MCF 10A (cell line): ENCODE results near the gene PLCG2. TPM values are rescaled to one million over a fixed set of nuclear protein-coding genes. Genes with fewer than 3 reads are reported as not detected.

Experiments
- BruUV-seq: library from RNA; stranded (reverse); fragments of 400-500 nt; replicated peaks from 2 replicates; lab custom pipeline; 2021; lab: Mats Ljungman, UMichigan
- CTCF ChIA-PET: fragments of 300-600 bp; sonication (Branson Sonifier 250); formaldehyde crosslinking; extraction: SDS; loops from one replicate; lab custom pipeline; 2021; ENCODE audit warnings: antibody characterized with exemption, inconsistent platforms; lab: Yijun Ruan, JAX
- POLR2A ChIA-PET: fragments of 300-600, 350-650 bp; sonication (Branson Sonifier 250); formaldehyde crosslinking; extraction: SDS; loops from one replicate; lab custom pipeline; 2020; ENCODE audit warnings: antibody characterized with exemption, inconsistent platforms; lab: Yijun Ruan, JAX
- DNase-seq: peaks from one replicate; pipeline ENCODE4 v3.0.0-alpha.2; 2018; ENCODE audit not compliant: unreplicated experiment
- H3K27ac Mint-ChIP-seq: one replicate; pipeline ENCODE4 v1.8.0; 2022; ENCODE audit warnings: mild to moderate bottlenecking, low read depth, mixed read lengths; ENCODE audit not compliant: unreplicated experiment
- H3K27me3 Mint-ChIP-seq: one replicate; pipeline ENCODE4 v1.8.0; 2022; ENCODE audit warnings: mixed read lengths; ENCODE audit not compliant: insufficient read depth, unreplicated experiment
- H3K36me3 Mint-ChIP-seq: one replicate; pipeline ENCODE4 v1.8.0; 2022; ENCODE audit warnings: mild to moderate bottlenecking, moderate library complexity, mixed read lengths; ENCODE audit not compliant: insufficient read depth, unreplicated experiment
- H3K4me1 Mint-ChIP-seq: one replicate; pipeline ENCODE4 v1.8.0; 2022; ENCODE audit warnings: mixed read lengths; ENCODE audit not compliant: insufficient read depth, unreplicated experiment
- H3K4me3 Mint-ChIP-seq: one replicate; pipeline ENCODE4 v1.8.0; 2022; ENCODE audit warnings: mild to moderate bottlenecking, moderate library complexity, mixed read lengths; ENCODE audit not compliant: unreplicated experiment
- H3K9me3 Mint-ChIP-seq: one replicate; pipeline ENCODE4 v1.8.0; 2022; ENCODE audit warnings: mixed read lengths; ENCODE audit not compliant: unreplicated experiment
- intact Hi-C: fragments of 100-400 bp; cut with micrococcal nuclease; formaldehyde crosslinking; loops from 2 replicates; pipeline ENCODE4 v1.14.1; 2022
- total RNA-seq: library from RNA; stranded (reverse); gene quantifications from 2 replicates; pipeline ENCODE4 v1.2.3, GENCODE V29; 2022
- TF ChIP-seq, protein P1 (sequence below): fragments of 200-600 bp; IDR thresholded peaks from one replicate; pipeline ENCODE4 v1.8.0; 2022; ENCODE audit warnings: antibody characterized with exemption, mild to moderate bottlenecking; ENCODE audit not compliant: unreplicated experiment

PLCG2 gene
- total RNA-seq, 1 experiment from 2014 or later: 5.2 TPM

- no peak overlapping the region for H3K27ac Mint-ChIP-seq
- POLR2A ChIA-PET: interaction anchor here (0.7 kb wide), 1 partner anchor 940 kb away, joined by 3 read pairs; no protein-coding TSS in a partner anchor
- TF ChIP-seq, protein P1, sequence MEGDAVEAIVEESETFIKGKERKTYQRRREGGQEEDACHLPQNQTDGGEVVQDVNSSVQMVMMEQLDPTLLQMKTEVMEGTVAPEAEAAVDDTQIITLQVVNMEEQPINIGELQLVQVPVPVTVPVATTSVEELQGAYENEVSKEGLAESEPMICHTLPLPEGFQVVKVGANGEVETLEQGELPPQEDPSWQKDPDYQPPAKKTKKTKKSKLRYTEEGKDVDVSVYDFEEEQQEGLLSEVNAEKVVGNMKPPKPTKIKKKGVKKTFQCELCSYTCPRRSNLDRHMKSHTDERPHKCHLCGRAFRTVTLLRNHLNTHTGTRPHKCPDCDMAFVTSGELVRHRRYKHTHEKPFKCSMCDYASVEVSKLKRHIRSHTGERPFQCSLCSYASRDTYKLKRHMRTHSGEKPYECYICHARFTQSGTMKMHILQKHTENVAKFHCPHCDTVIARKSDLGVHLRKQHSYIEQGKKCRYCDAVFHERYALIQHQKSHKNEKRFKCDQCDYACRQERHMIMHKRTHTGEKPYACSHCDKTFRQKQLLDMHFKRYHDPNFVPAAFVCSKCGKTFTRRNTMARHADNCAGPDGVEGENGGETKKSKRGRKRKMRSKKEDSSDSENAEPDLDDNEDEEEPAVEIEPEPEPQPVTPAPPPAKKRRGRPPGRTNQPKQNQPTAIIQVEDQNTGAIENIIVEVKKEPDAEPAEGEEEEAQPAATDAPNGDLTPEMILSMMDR: no peak
- intact Hi-C loops: no loop called here
- H3K9me3 Mint-ChIP-seq: no peaks in the 10 kb centered on the region
- BruUV-seq: no TSS peak
- no peaks in the 10 kb centered on the region for H3K36me3 Mint-ChIP-seq
- H3K4me1 Mint-ChIP-seq: no peaks in the 10 kb centered on the region
- H3K27me3 Mint-ChIP-seq: peaks cover 13% of the 10 kb centered on the region
- DNase-seq: no peak
- no peak overlapping the region for H3K4me3 Mint-ChIP-seq
- CTCF ChIA-PET: interaction anchor here (1.6 kb wide), 1 partner anchor 89 kb away, joined by 6 read pairs; no protein-coding TSS in a partner anchor
Measured at GRCh38 chr16:81785138-81785924, 6.2 kb downstream of the PLCG2 start.

DNA sequence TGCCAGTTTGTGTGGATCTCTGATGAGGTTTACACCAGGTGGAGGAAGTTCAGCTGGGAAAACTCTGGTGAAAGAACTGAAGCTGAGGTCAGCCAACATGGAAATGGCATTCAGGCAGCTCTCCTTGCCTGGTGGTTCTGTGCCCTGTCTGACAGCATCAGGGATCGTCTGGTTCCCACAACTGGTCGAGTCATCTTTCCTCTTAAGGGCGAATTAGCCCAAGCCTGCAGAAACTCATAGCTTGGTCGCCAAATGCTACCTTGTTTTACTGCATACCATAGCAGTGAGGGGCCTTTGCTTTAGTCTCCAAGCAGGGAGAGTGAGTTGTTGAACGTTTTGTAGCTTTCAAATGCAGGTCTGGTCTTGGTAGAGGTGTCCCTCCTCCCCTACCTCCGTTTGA, 7.2 kb downstream of the PLCG2 start:
- Mint-ChIP-seq H3K36me3 (no peaks in the 10 kb centered on the region), H3K4me3 (no peak overlapping the region), H3K27ac (no peak overlapping the region), H3K9me3 (no peaks in the 10 kb centered on the region), H3K27me3 (peaks cover 3% of the 10 kb centered on the region), H3K4me1 (no peaks in the 10 kb centered on the region)
- BruUV-seq: no TSS peak
- intact Hi-C loops: no loop called here
- TF ChIP-seq, protein P1: no peak
- CTCF ChIA-PET: interaction anchor here (1.6 kb wide), 1 partner anchor 88 kb away, joined by 6 read pairs; no protein-coding TSS in a partner anchor
- POLR2A ChIA-PET: interaction anchor here (0.6 to 0.7 kb wide), 2 partner anchors 552 to 941 kb away, joined by 3 read pairs; no protein-coding TSS in a partner anchor
- DNase-seq: no peak

DNA sequence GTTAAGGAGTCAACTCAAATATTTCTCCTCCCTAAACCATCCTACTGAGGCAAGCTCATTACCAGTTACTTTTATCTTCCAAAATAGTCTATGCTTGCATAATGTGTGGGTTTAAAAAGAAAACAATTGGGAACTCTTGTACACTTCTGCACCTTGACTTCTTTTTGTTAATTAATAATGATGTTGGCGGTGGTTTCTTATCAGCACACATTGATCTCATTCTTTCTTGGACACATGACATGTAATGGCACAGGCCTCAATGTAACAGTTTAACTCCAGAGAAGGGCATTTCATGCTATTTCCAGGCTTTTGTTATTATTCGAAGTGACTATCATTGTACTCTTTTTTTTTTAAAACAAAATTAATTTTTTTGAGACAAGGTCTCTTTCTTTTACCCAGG, 7.8 kb downstream of the PLCG2 start:
- intact Hi-C loops: no loop called here
- ChIA-PET POLR2A (interaction anchor here (0.6 kb wide), 1 partner anchor 552 kb away, joined by 3 read pairs; no protein-coding TSS in a partner anchor), CTCF (interaction anchor here (1.6 kb wide), 1 partner anchor 87 kb away, joined by 6 read pairs; no protein-coding TSS in a partner anchor)
- TF ChIP-seq, protein P1: no peak
- no peak overlapping the region for H3K4me3 Mint-ChIP-seq
- DNase-seq: no peak
- H3K9me3 Mint-ChIP-seq: no peaks in the 10 kb centered on the region
- no peaks in the 10 kb centered on the region for H3K4me1 Mint-ChIP-seq
- no TSS peak for BruUV-seq
- H3K36me3 Mint-ChIP-seq: no peaks in the 10 kb centered on the region
- H3K27me3 Mint-ChIP-seq: no peaks in the 10 kb centered on the region
- H3K27ac Mint-ChIP-seq: no peak overlapping the region

DNA sequence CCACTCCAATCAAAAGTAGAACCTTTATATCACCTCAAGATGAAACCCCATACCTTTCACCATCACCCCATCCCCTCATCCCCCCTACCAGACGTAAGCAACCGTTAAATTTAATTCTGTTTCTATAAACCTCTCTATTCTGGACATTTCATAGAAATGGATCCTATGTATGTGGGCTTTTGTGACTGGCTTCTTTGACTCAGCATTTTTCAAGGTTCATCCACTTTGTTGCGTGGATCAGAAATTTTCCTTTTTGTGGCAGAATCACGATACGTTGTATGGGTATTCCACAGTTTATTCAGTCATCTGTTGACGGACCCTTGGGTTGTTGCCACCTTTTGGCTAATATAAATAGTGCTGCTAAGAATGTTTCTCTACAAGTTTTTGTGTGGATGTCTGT, 8.6 kb downstream of the PLCG2 start:
- H3K4me3 Mint-ChIP-seq: no peak overlapping the region
- ChIA-PET POLR2A (no interaction called here), CTCF (no interaction called here)
- H3K36me3 Mint-ChIP-seq: no peaks in the 10 kb centered on the region
- H3K27ac Mint-ChIP-seq: no peak overlapping the region
- no peaks in the 10 kb centered on the region for H3K9me3 Mint-ChIP-seq
- intact Hi-C loops: no loop called here
- TF ChIP-seq, protein P1: no peak
- no peaks in the 10 kb centered on the region for H3K27me3 Mint-ChIP-seq
- DNase-seq: no peak
- no TSS peak for BruUV-seq
- H3K4me1 Mint-ChIP-seq: no peaks in the 10 kb centered on the region
